ENCODE measurements around the gene FOS.
A peak's percentile ranks its signal among the peaks of the same experiment; 100 is the strongest.

Gene FOS

GRCh38 chr14:75259510-75259855, 19.1 kb upstream of the FOS start (continued):
- TF ChIP-seq INSM2 (tag by site-specific recombination; IDR thresholded peaks at IDR 0.05) (no peak), ZNF660 (tag by site-specific recombination; IDR thresholded peaks at IDR 0.05) (peak; percentile 59; the same call in 1 of the 2 replicates), ZBTB8A (tag by site-specific recombination; IDR thresholded peaks at IDR 0.05) (peak; percentile 21; the same call in 1 of the 2 replicates), PRDM10 (tag by site-specific recombination; IDR thresholded peaks at IDR 0.05) (peak; percentile 84)

GRCh38 chr14:75260025-75260763, 18.4 kb upstream of the FOS start:
- no peak overlapping the region for H3K4me3 ChIP-seq (ENCODE audit: low read depth, low read length)
- ChIA-PET CTCF (no interaction called here), POLR2A (no interaction called here)
- H3K4me1 ChIP-seq (ENCODE audit: control insufficient read depth, insufficient read depth, low read length), result peaks cover 16% of the 10 kb centered on the region
- H3K27ac ChIP-seq (ENCODE audit: extremely low read depth, low read depth, low read length), result peak overlapping the region; percentile 70; the same call in 1 of the 2 replicates
- H3K9me3 ChIP-seq (ENCODE audit: control insufficient read depth, insufficient read depth, low read depth, low read length), result no peaks in the 10 kb centered on the region
- H3K36me3 ChIP-seq (ENCODE audit: control insufficient read depth in 2 of 2, insufficient read depth in 1 of 2, low read length in 2 of 2), result no peaks in the 10 kb centered on the region
- 0 out of 2 replicates have a peak, but pooled peaks have one; percentile 22 for TF ChIP-seq PRDM6 (tag by site-specific recombination; IDR thresholded peaks at IDR 0.05)
- TF ChIP-seq ZBTB7A (tag by site-specific recombination; IDR thresholded peaks at IDR 0.05; ENCODE audit: low read depth), result no peak
- TF ChIP-seq ZNF692 (tag by site-specific recombination; IDR thresholded peaks at IDR 0.05), result no peak
- TF ChIP-seq ZNF148 (tag by site-specific recombination; IDR thresholded peaks at IDR 0.05; ENCODE audit: borderline replicate concordance), result no peak
- no peak for TF ChIP-seq ZFP69B (tag by site-specific recombination; IDR thresholded peaks at IDR 0.05)

GRCh38 chr14:75261820-75262219, 16.8 kb upstream of the FOS start:
- ChIA-PET POLR2A (no interaction called here), CTCF (no interaction called here)
- no peak overlapping the region for H3K27ac ChIP-seq (ENCODE audit: extremely low read depth, low read depth, low read length)
- peaks cover 16% of the 10 kb centered on the region for H3K4me1 ChIP-seq (ENCODE audit: control insufficient read depth, insufficient read depth, low read length)
- H3K4me3 ChIP-seq (ENCODE audit: low read depth, low read length), result no peak overlapping the region
- no peaks in the 10 kb centered on the region for H3K9me3 ChIP-seq (ENCODE audit: control insufficient read depth, insufficient read depth, low read depth, low read length)
- H3K36me3 ChIP-seq (ENCODE audit: control insufficient read depth in 2 of 2, insufficient read depth in 1 of 2, low read length in 2 of 2), result no peaks in the 10 kb centered on the region
- TF ChIP-seq ZNF335 (tag by site-specific recombination; conservative IDR thresholded peaks at IDR 0.05), result no peak
- TF ChIP-seq ZNF701 (tag by site-specific recombination; IDR thresholded peaks at IDR 0.05), result no peak
- TF ChIP-seq GFI1B (tag by site-specific recombination; IDR thresholded peaks at IDR 0.05), result no peak
